NCI-H2196 treated with DMSO at 0.1 percent for 48 hours (cell line): ENCODE data around the gene CLEC11A.

ENCODE experiments used
- DNase-seq: peaks from one replicate; lab custom pipeline; 2025; ENCODE audit not compliant: unreplicated experiment; lab: John Stamatoyannopoulos, UW

Gene CLEC11A, protein sequence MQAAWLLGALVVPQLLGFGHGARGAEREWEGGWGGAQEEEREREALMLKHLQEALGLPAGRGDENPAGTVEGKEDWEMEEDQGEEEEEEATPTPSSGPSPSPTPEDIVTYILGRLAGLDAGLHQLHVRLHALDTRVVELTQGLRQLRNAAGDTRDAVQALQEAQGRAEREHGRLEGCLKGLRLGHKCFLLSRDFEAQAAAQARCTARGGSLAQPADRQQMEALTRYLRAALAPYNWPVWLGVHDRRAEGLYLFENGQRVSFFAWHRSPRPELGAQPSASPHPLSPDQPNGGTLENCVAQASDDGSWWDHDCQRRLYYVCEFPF

DNA sequence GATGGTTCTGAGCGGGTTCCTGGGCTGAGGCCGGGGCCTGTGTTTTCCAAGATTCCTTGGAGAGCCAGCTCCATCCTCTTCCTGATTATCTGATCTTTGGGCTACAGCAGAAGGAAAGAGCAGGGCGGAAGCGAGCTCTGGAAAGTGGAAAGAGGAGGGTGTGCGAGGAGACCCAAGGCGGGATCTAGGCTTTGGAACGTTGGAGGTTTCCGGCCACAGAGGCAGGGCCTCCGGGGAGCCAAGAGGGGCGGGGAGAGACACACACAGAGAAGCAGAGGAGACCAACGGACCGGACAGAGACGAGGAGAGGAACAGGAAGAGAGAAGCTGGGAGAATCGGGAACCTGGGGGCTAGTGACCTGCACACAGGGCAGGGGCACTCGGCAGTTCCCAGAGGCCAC is at the start of gene CLEC11A:
Gene CLEC11A, plus strand, starts transcription at position 296 of the 400 bp plus-strand sequence. CDS start 162 bp downstream, outside the sequence.
- DNase-seq: no peak

DNA sequence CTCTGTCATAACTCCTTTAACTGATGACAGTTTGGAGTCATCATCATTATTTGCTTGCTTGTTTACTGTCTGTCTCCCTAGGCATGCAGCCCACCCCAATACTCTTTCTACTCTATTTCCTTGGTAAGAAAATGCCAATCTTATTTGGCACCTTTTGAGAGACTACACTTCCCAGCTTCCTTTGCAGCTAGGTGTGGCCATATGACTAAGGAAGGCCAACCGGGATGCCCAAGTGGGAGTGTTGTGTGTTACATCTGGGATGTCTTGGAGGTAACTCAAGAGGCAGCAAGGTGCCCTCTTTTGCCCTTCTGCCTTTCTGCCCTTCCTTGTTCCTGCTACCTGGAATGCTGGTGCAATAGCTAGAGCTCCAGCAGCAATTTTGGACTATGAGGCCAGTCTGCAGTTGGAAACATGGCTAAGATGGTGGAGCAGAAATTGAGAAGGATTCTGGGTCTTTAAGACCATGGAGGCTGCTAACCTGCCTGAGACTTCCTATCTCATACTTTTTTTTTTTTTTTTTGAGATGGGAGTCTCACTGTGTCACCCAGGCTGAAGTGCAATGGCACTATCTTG is 46.5 kb upstream of the CLEC11A start:
- DNase-seq: no peak

DNA sequence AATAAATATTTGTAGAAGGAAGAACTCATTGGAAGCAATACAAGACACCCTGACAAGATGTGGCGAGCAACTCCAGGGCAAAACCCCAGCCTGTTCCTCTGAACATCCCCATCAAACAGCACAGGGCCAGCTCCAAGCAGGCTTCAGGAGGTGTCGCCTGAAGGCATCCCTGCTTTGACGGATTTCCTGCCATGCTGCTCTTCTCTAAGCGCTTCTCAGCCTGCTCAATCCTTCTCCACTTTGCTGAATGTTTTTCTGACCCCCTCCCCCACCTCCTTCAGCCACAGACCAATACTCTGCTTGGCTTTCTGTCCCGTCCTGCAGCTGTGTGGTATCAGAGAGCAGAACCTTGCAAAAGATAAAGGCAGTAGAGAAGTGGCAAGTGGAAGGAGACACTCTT is 45.5 kb upstream of the CLEC11A start:
- DNase-seq: no peak

DNA sequence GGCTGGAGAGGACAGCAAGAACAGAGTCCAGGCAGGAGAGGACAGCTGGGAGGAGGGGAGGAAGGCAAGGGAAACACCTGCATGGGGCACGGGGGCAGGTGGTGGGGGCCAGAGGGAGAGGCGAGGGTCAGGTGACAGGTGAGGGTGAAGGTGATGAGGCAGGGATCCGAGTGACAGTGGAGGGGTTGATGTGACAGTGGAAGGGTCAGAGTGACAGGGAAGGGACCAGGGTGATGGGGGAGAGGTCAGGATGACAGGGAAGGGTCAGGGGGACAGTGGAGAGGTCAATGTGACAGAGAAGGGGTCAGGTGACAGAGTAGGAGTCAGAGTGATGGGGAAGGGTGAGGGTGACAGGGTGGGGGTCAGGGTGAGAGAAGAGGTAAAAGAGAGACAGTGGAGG is 44.8 kb upstream of the CLEC11A start:
- no peak for DNase-seq

DNA sequence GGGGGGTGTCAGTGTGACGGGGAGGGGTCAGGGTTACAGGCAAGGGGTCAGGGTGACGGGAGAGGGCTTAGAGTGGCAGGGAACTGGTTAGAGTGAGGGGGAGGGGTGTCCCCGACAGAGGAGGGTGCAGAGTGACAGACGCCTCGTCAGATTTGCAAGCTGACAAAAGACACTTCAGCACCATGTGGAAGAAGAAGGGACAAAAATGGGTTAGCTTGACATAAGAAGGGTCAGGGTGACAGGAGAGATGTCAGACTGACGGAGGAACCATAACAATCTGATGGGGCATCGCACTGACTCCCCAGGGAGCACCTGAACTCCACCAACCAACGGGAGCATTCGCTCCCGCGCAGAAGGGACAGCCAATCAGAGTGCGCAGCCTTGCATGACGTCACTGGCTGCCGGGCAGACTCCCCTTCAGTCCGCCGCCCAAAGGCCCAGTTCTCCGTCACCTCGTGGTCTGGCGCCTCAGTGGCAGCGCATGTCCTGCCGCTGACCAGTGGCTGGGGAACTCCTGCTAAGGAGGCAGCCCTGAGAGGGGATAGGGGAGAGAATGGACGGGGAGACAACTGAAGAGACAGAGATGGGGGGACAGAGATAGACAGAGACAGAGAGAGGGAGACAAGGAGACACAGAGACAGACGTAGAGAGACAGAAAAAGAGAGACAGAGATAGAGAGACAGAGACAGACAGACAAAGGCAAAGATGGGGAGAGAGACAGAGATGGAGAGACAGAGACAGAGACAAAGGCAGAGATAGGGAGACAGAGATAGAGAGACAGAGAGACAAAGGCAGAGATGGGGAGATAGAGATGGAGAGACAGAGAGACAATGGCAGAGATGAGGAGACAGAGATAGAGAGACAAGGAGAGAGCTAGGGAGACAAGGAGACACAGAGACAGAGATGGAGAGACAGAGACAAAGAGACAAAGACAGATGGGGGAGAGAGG is 43.7 kb upstream of the CLEC11A start:
- peak; percentile 79 for DNase-seq

DNA sequence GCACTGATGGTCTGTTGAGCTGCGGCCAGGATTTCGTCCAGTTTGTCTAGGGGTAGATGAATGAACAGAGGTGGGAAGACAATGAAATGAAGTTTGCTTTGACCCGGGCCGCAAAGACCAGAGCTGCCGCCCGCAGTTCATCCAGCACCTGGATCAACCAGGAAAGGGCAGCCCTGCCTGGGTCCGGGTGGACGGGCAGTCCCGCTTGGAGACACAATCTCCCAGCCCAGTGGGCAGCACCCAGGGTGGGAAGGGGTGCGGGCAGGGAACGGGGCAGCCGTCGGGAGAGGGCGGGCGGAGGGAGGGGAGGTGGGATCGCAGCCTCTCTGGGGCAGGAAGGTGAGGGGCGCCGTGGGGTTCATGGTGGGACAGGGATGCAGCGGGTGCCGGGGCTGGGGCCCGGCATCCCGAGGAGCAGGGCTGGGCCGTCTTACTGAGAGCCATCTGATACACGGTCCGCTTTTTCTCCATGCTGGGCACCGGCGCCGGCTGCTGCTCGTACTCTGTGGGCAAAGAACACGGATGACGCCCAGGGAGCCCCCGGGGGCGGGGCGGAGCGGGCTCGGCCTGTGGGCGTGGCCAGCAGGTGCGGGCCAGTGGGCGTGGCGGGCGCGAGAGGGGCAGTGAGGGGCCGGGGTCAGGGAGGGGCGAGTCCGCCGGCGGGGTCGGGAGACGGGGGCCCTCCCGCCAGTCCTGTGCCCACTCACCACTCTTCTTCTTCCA is 36.7 kb upstream of the CLEC11A start:
- DNase-seq: no peak

DNA sequence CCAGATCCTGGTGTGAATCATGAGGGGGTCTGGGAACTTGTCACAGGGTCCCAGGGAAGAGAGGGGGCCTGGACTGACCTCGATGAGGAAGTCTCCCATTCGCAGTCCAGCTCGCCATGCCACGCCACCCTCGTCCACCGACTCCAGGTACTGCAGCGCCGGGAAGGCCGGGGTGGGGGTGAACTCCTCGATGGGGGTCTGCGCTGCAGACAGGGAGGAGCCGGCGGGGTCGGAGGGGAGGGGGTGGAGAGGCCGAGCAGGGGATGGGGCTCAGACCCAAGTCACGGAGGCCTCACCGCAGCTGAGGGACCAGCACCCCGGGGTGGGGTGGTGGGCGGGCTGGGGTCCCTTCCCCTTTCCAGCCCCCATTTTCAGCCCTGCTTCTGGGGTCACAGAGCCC is 34.4 kb upstream of the CLEC11A start:
- DNase-seq: no peak

DNA sequence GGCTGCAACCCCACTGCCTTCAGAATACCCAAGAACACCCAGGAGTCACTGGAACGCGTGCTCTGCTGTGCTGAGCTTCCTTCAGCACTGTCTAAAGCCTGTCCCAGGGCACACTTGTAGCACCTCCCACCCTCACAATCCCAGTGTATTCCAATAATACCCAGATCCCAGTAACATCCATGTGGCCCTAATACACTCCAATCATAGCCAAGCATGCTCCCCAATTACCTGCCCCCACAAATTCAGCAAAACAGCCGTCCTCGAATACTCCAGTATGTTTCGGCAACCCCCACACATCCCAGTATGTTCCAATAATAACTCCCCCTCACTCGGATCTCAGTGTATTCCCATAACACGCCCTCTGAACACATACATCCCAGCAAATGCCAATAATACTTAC is 32.7 kb upstream of the CLEC11A start:
- DNase-seq: no peak

DNA sequence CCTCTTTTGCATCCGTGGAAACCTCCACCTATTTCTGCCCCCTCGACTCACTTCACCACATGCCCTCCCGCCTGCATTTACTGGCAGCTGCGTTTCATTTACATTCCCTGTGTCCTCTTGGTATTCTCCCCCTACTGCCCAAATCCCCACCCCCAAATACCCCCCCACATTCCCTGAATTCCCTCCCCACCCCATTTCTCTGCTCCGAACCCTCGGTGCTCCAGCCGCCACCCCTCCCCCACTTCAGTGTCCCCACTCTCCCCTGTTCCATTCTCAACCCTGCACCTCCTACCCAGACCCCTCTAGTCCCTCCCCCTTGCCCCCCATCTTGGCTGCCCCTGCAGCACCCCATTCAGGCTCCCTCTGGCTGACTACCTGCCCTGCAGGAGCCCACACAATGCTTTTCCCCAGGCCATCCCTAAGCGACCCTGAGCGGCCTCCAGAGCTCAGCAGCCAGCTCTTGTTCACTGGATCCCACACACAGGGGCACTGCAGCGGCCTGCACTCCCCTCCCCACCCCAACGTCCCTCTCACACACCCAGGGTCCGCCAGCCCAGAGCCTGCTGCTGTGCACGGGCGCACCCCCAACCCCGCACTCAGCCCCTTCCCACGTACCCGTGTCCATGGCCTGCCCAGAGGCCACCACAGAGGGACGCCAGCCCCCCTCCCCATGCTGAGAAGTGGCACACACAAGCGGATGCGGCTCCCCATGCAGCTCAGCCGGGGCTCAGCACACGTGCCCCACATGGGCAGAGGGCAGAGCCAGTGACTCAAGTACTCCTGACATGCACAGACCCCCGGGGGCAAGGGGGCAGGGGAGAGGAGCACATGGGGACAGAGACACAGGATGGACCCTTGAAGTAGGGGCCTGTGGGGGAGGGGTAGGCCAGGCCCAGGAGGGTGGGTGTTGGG is 29.8 kb upstream of the CLEC11A start:
- no peak for DNase-seq

DNA sequence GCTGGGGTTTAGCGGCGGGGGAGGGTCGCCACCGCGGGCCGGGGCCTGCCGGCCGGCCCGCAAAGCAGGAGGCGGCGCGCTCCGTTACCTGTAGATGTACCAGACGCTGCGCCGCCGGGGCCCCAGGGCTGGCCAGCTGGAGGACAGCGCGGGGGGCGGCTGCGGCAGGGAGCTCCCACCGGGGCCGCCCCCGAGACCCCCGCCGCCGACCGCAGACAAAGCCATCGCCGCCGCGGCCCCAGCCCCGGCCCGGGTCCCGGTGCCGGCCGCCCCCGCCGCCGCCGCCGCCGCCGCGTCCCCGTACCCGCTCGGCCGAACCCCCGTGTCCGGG is 28.4 kb upstream of the CLEC11A start:
- no peak for DNase-seq

DNA sequence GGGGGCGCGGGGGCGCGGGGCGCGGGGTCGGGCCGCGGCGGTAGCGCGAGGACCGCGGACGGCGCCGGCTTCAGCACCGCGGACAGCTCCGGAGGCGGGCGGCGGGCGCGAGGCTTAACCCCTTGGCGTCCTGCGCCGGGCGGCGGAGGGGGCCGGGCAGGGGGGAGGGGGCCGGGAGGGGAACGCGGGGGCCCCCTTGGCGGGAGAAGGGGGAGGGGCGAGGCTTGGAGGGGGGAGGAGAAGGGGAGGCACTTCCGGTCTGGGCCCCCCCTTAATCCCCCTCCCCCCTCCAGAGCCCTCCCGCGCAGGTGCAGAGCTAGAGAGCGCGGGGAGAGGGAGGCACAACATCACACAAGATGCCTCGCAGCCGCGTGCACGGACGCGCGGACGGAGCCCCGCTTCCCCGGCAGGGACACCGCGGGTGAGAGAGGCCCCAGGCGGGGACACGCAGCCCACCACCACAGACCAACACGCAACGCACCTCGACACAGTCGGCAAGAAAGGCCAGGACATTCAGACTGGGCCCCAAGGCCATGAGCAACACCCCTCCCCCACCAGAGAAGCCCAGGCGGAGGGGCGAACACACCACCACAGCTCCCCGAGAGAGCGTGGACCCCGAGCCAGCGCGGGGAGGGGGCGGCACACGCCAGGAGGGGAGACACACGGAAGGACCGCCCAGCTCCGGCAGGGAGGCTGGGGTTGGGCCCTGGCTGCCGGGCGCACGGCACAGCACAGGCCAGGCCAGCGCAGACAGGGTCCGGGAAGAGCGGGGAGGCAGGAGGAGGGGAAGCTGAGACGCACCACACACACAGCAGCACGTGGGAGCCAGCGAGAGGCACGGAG is 27.7 kb upstream of the CLEC11A start:
- DNase-seq: peak; percentile 54

DNA sequence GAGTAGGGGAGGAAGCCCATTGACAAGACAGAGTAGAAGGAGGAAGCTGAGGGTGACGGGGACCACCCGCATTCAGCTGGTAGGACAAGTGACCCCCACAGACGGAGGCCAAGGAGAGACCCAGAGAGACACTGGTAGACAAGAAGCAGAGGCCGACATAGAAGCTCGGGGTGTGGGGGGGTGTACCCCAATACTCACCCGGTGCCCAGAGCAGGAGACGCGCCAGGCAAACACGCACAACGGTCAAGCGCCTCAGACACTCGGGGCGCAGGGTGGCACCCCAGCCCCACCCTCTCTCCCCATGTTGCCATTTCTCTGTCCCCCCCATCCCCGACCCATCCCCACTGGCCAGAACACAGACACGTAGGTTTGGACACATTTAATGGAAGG is 27.1 kb upstream of the CLEC11A start:
- DNase-seq: no peak

DNA sequence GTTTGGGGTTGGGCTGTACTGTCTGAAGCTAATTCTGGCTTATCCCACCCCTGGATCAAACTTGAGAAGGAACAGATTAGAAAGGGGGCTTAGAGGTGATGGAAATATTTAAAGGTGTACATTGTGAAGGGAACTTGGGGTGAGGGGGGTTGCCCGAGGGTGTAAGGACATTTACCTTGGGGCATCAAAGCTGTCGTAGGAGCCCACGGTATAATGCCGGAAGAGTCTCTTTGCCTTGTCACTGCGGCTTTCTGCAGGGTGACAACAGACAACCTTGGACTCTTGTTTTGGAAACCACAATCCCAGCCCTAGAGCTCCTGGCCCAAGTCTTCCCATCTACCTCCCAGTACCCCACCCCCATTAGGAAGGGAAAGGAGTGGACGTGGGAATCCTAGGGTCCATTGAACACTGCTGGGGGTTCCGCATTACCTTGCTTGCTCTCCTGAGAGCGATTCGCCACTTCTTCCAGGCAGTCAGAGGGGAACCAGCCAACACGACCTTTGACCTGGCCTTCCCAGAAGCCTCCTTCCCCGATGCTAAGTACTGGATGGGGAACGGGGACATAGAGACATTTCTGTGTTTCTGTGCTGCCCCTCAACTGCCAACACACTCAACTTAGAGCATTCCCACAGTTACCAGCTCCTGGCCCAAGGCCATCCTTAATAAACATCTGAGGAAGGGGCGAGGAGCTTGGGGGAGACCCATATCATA is 25.6 kb upstream of the CLEC11A start:
- no peak for DNase-seq

DNA sequence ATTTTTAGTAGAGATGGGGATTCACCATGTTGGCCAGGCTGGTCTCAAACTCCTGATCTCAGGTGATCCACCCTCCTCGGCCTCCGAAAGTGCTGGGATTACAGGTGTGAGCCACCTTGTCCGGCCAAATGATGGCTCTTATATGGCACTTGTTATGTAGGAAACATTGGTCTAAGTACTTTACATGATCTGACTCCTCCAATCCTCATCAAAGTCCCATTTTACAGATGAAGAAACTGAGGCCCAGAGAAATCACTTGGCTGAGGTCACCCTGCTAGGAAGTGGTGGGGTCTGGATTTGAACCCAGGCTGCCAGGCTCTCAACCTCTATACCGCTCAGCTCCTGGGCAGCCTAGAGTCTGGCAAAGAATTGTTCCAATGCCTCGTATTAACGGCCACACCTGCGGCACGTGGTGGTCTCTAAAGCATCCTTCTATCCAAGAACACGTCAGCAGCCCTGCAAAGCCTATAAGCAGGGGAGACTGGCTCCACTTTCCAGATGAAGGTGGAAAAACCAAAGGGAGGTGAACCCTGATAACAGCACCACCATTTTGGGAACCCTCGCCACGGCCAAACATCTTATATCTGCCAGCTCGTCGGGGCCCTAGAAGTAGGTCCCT is 21.7 kb upstream of the CLEC11A start:
- DNase-seq: no peak

DNA sequence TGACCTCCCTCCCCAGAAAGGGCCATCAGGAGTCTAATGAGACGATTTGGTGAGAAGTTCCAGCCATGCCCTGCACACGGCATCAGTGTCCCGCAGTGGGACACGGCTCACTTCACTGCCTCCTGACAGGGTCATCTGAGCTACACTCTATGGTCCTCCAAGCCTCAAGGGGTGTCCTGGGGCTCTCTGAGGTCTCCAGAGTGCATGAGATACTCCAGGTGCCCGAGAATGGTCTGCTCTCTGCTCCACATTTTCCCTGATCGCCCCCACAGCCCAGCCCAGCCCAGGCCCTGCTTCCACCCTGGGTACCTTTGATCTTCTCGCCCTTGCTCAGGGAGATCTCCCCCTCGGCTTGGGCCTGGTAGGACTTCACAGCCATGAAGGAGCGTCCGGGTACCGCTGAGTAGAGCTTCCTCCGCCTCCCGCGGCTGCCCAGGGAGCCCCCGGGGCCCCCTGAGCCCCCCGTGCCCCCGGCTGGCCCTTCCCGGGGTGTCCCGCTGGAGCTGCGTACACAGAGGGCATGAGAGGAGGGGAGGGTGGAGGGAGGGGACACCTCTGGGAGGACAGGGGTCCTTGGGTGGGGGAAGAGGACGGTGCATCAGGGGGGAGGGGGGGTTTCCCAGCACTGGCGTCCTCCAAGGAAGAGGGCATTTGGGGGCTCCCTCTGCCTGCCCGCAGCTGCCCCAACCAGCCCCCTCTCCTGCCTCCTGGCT is 20.9 kb upstream of the CLEC11A start:
- DNase-seq: no peak

DNA sequence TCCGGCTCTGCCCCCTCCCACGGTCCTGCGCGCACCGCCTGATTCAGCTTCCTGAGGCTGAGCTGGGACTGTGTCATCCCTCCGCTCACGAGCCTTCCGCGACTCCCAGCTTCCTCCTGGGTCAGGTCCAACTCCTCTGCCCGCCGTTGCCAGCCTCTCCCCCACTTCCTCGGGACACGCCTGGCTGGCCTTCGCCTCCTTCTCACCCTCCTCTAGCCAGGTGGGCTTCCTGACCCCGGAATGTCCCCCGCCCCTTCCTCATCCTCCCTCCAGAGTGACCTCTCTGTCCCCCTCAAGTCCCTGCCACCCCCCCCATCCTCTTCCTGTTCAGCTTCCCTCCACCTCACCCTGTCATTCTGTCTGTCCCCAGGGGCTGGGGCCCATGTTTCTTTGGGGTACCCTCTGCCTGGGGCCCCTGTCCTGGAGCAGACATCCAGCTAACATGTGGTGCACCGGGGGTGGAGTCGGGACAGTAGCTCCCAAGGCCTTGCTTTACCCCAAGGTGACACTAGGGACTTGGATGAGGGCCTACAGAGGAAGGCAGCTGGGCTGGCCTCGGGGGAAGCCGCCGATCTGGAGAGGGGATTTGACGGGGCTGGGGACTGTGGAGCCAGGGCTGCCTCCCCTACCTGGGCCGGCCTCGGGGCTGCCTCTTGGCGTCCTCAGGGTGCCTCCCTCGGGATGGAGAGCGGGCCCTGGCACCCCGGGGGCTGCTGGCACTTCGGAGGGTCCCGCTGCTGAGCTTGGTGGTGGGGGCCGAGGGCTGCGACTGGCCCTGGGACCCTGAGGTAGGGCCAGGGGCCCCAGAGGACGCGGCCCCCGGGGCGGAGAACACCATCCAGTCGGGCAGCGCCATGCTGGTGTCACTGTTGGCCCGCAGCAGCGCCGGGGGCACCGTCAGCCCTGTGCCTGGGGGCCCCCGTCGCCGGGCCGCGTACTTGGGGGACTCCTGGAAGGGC is 20.0 kb upstream of the CLEC11A start:
- DNase-seq: no peak
